Pancreas (tissue), 10 donors: ENCODE data around the gene AGTRAP. TPM values are rescaled to one million over a fixed set of nuclear protein-coding genes. Genes with fewer than 3 reads are reported as not detected.

ENCODE experiments used
- ATAC-seq, 4 donors: fragments of 200-7000 bp; cut with Tn5 transposase; one replicate each; pipeline versions ENCODE4 v1.8.0 to v1.9.1; 2020; ENCODE audit warnings: mild to moderate bottlenecking in 4 of 4, moderate library complexity in 4 of 4
- DNase-seq, 6 donors: peaks; one replicate each; pipeline ENCODE4 v3.0.0-alpha.2; 2020
- FAIRE-seq: peaks from 2 replicates; lab custom pipeline; 2012; peaks lifted over from hg19 to GRCh38; lab: Jason Lieb, UNC
- H3K27ac ChIP-seq, 4 donors: fragments of 200-600 bp; sonication (generic); 1 replicate in 3 of 4; 2 replicates in 1 of 4; pipeline versions ENCODE4 v1.5.0 to v1.8.0; 2020
- H3K27me3 ChIP-seq, 4 donors: fragments of 200-600 bp; one replicate each; pipeline ENCODE4 v1.8.0; 2021
- H3K36me3 ChIP-seq, 3 donors: fragments of 200-600 bp; sonication (generic) in 1 of 3; one replicate each; pipeline versions ENCODE4 v1.5.0 to v1.8.0; 2020 to 2021
- H3K4me1 ChIP-seq, 3 donors: fragments of 200-600 bp; one replicate each; pipeline ENCODE4 v1.8.0; 2021
- H3K4me3 ChIP-seq, 4 donors: fragments of 200-600 bp; sonication (generic) in 2 of 4; one replicate each; pipeline versions ENCODE4 v1.5.0 to v1.8.0; 2020 to 2021
- H3K9me3 ChIP-seq, 4 donors: fragments of 200-600 bp; one replicate each; pipeline ENCODE4 v1.8.0; 2021
- CTCF ChIP-seq, 4 donors: fragments of 200-600 bp; sonication (generic) in 3 of 4; IDR thresholded peaks; one replicate each; pipeline versions ENCODE4 v1.5.0 to v1.8.0; 2021; ENCODE audit warnings: antibody characterized with exemption in 4 of 4
- WGBS, 2 donors: extraction: QIAGEN DNeasy Blood & Tissue Kit; methylation state at CpG; one replicate each; pipeline ENCODE4 v1.1.7; 2013; 5-methylcytosine and 5-hydroxymethylcytosine counted together
- intact Hi-C, 3 donors: fragments of 100-400 bp; cut with DNase I; formaldehyde crosslinking; loops; one replicate each; pipeline versions ENCODE4 v1.11.1 to v1.14.2; 2022
- polyA plus RNA-seq, 2 donors: library from polyadenylated mRNA; stranded (reverse); fragments of 200-250 nt; gene quantifications; one replicate each; pipeline ENCODE4 v1.2.3, GENCODE V29; 2013
- total RNA-seq, 6 donors: library from RNA; stranded (reverse); fragmentation: NEBNext Ultra II Directional in 4 of 6; extraction: Animal tissue kit (Norgen Biotek cat#: 25700) in 4 of 6; gene quantifications; one replicate each; pipeline versions ENCODE4 v1.2.1 to v1.2.4, GENCODE V29; 2021 to 2023
- donor health status: healthy with polysubstance abuse.
- donor health status: DM: no; HTN: no; CAD: no; lungs with moderate emphysema.
- donor health status: DM: no; HTN: no; CAD: no.
- donor health status: control.
- donor health status: control.
- donor health status: Bipolar disorder and iron deficiency.
- donor health status: DM: yes; HTN: yes; CAD: no.
- donor health status: DM: no; HTN: no; CAD: no.
- donor health status: DM: no; HTN: no; CAD: no.
- donor health status: DM: yes; HTN: yes; CAD: no.

The AGTRAP gene
- total RNA-seq (10 to 100 TPM; 16.8 to 28.1 (median 22.0) TPM), polyA plus RNA-seq (10 to 100 TPM; 28.5 to 38.5 TPM)

DNA sequence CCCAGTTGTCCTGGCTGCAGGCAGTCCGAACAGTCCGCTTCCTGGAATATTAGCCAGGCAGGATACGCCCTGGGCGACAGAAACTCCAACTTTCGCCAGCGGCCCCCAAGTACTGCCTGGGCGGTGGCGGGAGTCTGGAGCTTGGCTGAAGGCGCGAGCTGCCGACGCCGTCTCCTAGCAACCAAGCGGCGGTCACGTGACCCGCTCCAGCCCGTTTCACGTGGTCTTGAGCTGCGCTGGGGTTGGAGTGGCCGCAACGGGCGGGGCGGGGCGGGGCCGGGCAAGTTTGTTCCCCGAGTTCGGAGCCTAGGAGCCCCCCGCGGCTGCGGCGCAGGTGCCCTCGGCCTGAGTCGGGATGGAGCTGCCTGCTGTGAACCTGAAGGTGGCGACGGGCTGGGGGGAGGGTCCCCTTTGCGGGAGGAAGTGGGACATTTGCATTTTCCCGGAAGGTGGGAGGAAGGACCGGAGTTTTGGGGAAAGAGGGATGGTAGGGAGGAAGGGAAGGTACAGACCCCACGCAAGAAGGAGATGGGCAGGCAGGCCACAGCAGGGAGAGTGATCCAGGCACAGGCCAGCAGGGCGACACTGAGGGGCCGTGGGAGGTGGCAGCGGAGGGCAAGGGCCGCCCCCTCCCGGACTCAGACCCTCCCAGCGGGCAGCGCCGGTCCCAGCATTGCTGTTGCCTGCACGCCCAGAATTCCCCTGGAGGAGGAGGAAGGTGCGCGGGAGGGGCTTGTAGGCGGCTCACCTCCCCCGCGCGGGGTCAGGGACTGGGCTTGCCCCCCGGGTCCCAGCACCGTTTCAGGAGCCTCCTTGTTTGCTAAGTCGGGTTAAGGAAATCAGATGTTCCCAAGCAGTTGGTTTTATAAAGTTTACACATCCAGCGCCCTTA is at the start of gene AGTRAP:
Gene AGTRAP (plus strand): TSS at position 283 of the 892 bp plus-strand sequence. CDS start 73 bp downstream, at position 356.
- H3K4me1 ChIP-seq, result peaks cover 5 to 12% (median 6%) of the 10 kb centered on the region in 3 donors
- FAIRE-seq (no peak), ATAC-seq (peak; percentile 91 to 94 (median 93)), DNase-seq (peak; percentile 93 to 99 (median 96))
- 1% methylated on average over 59 of the region's 59 CpGs for WGBS, 2 donors
- peak within 1 kb of the TSS; percentile 55 to 84 (median 72) for H3K4me3 ChIP-seq
- peak within 1 kb of the TSS; percentile 45 to 85 (median 69) for H3K27ac ChIP-seq
- H3K9me3 ChIP-seq, result no peaks in the 10 kb centered on the region
- H3K36me3 ChIP-seq, result no peaks in the 10 kb centered on the region
- H3K27me3 ChIP-seq, result no peaks in the 10 kb centered on the region
- TF ChIP-seq CTCF (IDR thresholded peaks at IDR 0.05), result no peak
- intact Hi-C loops, result no loop called here

GRCh38 chr1:11688506-11688905 is 47.4 kb upstream of the AGTRAP start:
- H3K9me3 ChIP-seq, result no peaks in the 10 kb centered on the region
- no peak for DNase-seq
- H3K4me1 ChIP-seq, result peaks cover 5 to 10% (median 10%) of the 10 kb centered on the region in 3 donors
- no peak overlapping the region for H3K27ac ChIP-seq
- no peak overlapping the region for H3K4me3 ChIP-seq
- H3K27me3 ChIP-seq, result peaks cover 0 to 11% (median 2%) of the 10 kb centered on the region in 4 donors
- TF ChIP-seq CTCF (IDR thresholded peaks at IDR 0.05), result no peak
- 84 to 88% methylated on average over 4 of the region's 4 CpGs for WGBS, 2 donors
- ATAC-seq, result no peak
- intact Hi-C loops, result no loop called here
- no peaks in the 10 kb centered on the region for H3K36me3 ChIP-seq
- FAIRE-seq, result no peak

DNA sequence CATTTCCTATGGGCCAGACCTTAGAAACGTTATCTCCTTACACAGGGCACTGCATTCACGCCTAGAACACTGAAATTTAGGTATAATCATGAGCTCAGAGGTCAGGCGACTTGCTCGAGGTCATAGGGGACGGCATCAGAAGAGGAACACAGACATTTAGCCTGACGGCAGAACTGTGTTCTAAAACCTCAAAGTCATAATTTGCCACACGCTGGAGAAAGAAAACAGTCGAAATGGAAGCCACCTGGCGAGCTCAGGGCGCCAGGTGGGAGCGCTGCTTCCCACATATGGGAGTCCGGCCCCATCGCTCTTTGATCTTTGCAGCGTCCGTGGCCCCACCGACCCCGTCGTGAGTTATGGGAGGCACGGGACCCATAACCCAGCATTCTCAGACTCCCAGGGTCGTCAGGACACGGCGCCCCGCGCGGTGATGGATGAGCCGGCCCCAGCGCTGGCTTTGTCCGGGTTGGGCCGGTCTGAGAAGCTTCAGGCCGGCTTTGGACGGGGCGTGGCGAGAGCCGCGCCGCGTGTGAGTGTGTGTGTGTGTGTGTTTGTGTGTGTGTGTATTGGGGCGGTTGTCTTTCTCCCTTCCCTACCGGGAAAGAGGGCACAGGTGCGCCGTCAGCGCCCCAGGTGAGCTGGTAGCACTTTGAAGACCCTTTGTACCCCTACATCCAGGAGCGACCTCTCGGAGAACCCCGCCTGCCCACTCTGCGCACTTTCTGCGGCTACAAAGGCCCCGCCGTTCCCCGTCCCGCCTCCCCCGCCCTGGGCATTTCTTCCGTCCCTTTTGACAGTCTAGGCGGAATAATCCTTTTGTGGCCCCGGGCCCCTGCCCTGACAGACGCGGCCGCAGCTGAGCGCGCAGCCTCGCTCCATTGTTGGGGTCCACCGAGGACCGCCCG is 45.3 kb upstream of the AGTRAP start:
- ATAC-seq (peak in 2 of 4 donors; percentile 44 to 70), DNase-seq (no peak), FAIRE-seq (no peak)
- Histone ChIP-seq H3K4me1 (peaks cover 5 to 10% (median 10%) of the 10 kb centered on the region in 3 donors), H3K36me3 (no peaks in the 10 kb centered on the region), H3K9me3 (no peaks in the 10 kb centered on the region), H3K27ac (no peak overlapping the region), H3K27me3 (peaks cover 0 to 11% (median 2%) of the 10 kb centered on the region in 4 donors), H3K4me3 (peak overlapping the region in 2 of 4 donors; percentile 16 to 39)
- intact Hi-C loops, result no loop called here
- TF ChIP-seq CTCF (IDR thresholded peaks at IDR 0.05), result no peak
- 3% methylated on average over 60 to 64 of the region's 64 CpGs for WGBS, 2 donors

DNA sequence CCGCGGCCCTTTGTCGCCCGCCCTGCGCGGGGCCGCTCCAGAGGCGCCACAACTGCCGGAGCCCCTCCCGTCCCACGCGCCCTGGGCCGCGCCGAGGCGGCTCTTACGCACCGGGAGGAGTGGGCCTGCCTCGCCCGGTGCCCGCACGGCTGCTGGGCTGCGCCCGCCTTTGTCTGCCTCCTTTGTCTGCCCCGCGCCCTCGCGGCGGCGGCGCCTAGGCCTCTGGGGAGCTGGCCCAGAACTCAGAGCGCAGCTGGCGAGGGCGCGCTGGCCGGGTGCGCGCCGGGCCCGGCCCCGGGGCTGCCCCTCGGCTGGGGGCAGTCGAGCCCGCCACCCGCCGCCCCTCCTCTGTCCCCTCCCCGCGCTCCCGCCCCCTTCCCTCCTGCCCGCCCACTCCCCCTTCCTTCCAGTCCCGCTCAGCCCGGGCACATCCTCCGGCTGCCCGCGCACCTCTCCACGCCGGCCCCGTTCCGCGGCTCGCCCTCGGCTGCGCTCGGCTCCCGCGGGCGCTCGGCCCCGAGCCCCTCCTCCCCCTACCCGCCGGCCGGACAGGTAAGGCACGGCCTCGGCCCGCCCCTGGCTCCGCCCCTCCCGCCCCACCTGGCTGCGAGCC is 44.5 kb upstream of the AGTRAP start, which contains the start of gene DRAXIN:
Gene DRAXIN (plus strand): TSS at position 409 of the 613 bp plus-strand sequence. CDS start 14,549 bp downstream, outside the sequence.
- intact Hi-C loops, result no loop called here
- peak in 2 of 4 donors; percentile 44 to 45 for ATAC-seq
- WGBS, 2 donors, result 0 to 1% methylated on average over 44 to 78 of the region's 78 CpGs
- H3K27me3 ChIP-seq, result peaks cover 0 to 11% (median 2%) of the 10 kb centered on the region in 4 donors
- no peak for FAIRE-seq
- H3K4me1 ChIP-seq, result peaks cover 5 to 10% (median 10%) of the 10 kb centered on the region in 3 donors
- TF ChIP-seq CTCF (IDR thresholded peaks at IDR 0.05), result no peak
- H3K27ac ChIP-seq, result no peak within 1 kb of the TSS
- no peaks in the 10 kb centered on the region for H3K9me3 ChIP-seq
- peak within 1 kb of the TSS in 2 of 4 donors; percentile 16 to 39 for H3K4me3 ChIP-seq
- DNase-seq, result no peak
- H3K36me3 ChIP-seq, result no peaks in the 10 kb centered on the region
